Activated naive CD8-positive, alpha-beta T cell treated with anti-CD3 and anti-CD28 coated beads, Interleukin-2, amount 50 U/mL, for 16 hours (primary cell): Measurements from ENCODE around the gene SPIN1.

Experiments
- DNase-seq: peaks from one replicate; pipeline ENCODE4 v3.0.0-alpha.2; 2020; ENCODE audit warnings: low read depth, low spot score

The SPIN1 gene

GRCh38 chr9:88435336-88435735 is 47.1 kb downstream of the SPIN1 start:
- no peak for DNase-seq

GRCh38 chr9:88436379-88436778 is 48.1 kb downstream of the SPIN1 start:
- no peak for DNase-seq

- no peak for DNase-seq
Observed at GRCh38 chr9:88437210-88438146, 49.2 kb downstream of the SPIN1 start.

GRCh38 chr9:88438811-88439210 is 50.6 kb downstream of the SPIN1 start:
- no peak for DNase-seq

GRCh38 chr9:88441301-88442007 is 53.2 kb downstream of the SPIN1 start:
- no peak for DNase-seq

GRCh38 chr9:88443480-88444113 is 55.4 kb downstream of the SPIN1 start:
- no peak for DNase-seq

- DNase-seq: no peak
Observed at GRCh38 chr9:88446728-88447127, 58.5 kb downstream of the SPIN1 start.

GRCh38 chr9:88447431-88447830 is 59.2 kb downstream of the SPIN1 start:
- DNase-seq: no peak

- no peak for DNase-seq
Observed at GRCh38 chr9:88451160-88451559, 62.9 kb downstream of the SPIN1 start.

GRCh38 chr9:88458716-88459465 is 70.6 kb downstream of the SPIN1 start:
- no peak for DNase-seq

- DNase-seq: no peak
Observed at GRCh38 chr9:88460587-88461332, 72.5 kb downstream of the SPIN1 start.

GRCh38 chr9:88462191-88462590 is 73.9 kb downstream of the SPIN1 start:
- no peak for DNase-seq

- no peak for DNase-seq
Observed at GRCh38 chr9:88464851-88465250, 76.6 kb downstream of the SPIN1 start.

- no peak for DNase-seq
Observed at GRCh38 chr9:88468226-88468625, 80.0 kb downstream of the SPIN1 start.

- no peak for DNase-seq
Observed at GRCh38 chr9:88476491-88477271, 88.4 kb downstream of the SPIN1 start.

- DNase-seq: no peak
Observed at GRCh38 chr9:88477300-88477751, 89.1 kb downstream of the SPIN1 start.

GRCh38 chr9:88478246-88478645 is 90.0 kb downstream of the SPIN1 start:
- no peak for DNase-seq

- DNase-seq: no peak
Observed at GRCh38 chr9:88481933-88482332, 93.7 kb downstream of the SPIN1 start.

GRCh38 chr9:88488166-88488565 is 99.9 kb downstream of the SPIN1 start:
- no peak for DNase-seq
